Smooth muscle cell (in vitro differentiated cells): ENCODE data around the gene NCKIPSD. TPM values are rescaled to one million over a fixed set of nuclear protein-coding genes. Genes with fewer than 3 reads are reported as not detected.

ENCODE experiments used
- DNase-seq: peaks from one replicate; lab custom pipeline; 2025; ENCODE audit not compliant: unreplicated experiment; lab: John Stamatoyannopoulos, UW
- H2AFZ ChIP-seq: fragments of 200-600 bp; sonication (generic); 2 replicates; pipeline ENCODE4 v1.6.0; 2016; ENCODE audit warnings: antibody characterized with exemption, low read depth, mild to moderate bottlenecking
- H3F3A ChIP-seq: fragments of 200-600 bp; sonication (generic); 2 replicates; pipeline ENCODE4 v1.6.0; 2017; ENCODE audit warnings: antibody characterized with exemption, low read depth
- H3K27ac ChIP-seq: fragments of 200-600 bp; sonication (generic); 2 replicates; pipeline ENCODE4 v1.5.1; 2016; ENCODE audit warnings: low read depth, mild to moderate bottlenecking
- H3K27me3 ChIP-seq: fragments of 200-600 bp; sonication (generic); 2 replicates; pipeline ENCODE4 v1.6.1; 2016; ENCODE audit warnings: low read depth, mild to moderate bottlenecking
- H3K36me3 ChIP-seq: fragments of 200-600 bp; sonication (generic); 2 replicates; pipeline ENCODE4 v1.5.1; 2016; ENCODE audit warnings: low read depth
- H3K4me1 ChIP-seq: fragments of 200-600 bp; sonication (generic); 2 replicates; pipeline ENCODE4 v1.5.1; 2016; ENCODE audit warnings: low read depth
- H3K4me2 ChIP-seq: fragments of 200-600 bp; sonication (generic); 2 replicates; pipeline ENCODE4 v1.6.0; 2016; ENCODE audit warnings: mild to moderate bottlenecking
- H3K4me3 ChIP-seq: fragments of 200-600 bp; sonication (generic); 2 replicates; pipeline ENCODE4 v1.5.1; 2016; ENCODE audit warnings: mild to moderate bottlenecking
- H3K79me2 ChIP-seq: fragments of 200-600 bp; sonication (generic); 2 replicates; pipeline ENCODE4 v1.6.0; 2016; ENCODE audit warnings: low read depth, mild to moderate bottlenecking
- H3K9ac ChIP-seq: fragments of 200-600 bp; sonication (generic); 2 replicates; pipeline ENCODE4 v1.6.0; 2016; ENCODE audit warnings: low read depth
- H3K9me3 ChIP-seq: fragments of 200-600 bp; sonication (generic); replicated peaks from 2 replicates; pipeline ENCODE4 v1.5.1; 2016; ENCODE audit warnings: low read depth
- H4K20me1 ChIP-seq: fragments of 200-600 bp; sonication (generic); 2 replicates; pipeline ENCODE4 v1.6.0; 2016; ENCODE audit warnings: low read depth
- WGBS: methylation state at CpG from one replicate; pipeline ENCODE4 v1.1.7; 2016; ENCODE audit warnings: low lambda C conversion rate; 5-methylcytosine and 5-hydroxymethylcytosine counted together
- polyA plus RNA-seq: library from polyadenylated mRNA; unstranded; fragments of >200 nt; fragmentation: Nextera tagmentation; extraction: Ambion mirVana; gene quantifications from 2 replicates; pipeline ENCODE4 v1.2.1, GENCODE V29; 2016
- total RNA-seq: library from RNA; depleted of rRNA; stranded (reverse); fragments of >200 nt; gene quantifications from 2 replicates; pipeline ENCODE4 v1.2.3, GENCODE V29; 2014
- TF ChIP-seq, protein P1 (sequence below): fragments of 200-600 bp; sonication (generic); IDR thresholded peaks from 2 replicates; pipeline ENCODE4 v1.5.1; 2017; ENCODE audit warnings: borderline replicate concordance, mild to moderate bottlenecking, antibody characterized with exemption; ENCODE audit not compliant: insufficient read depth, poor library complexity, severe bottlenecking

Gene NCKIPSD
- total and polyA plus RNA-seq, 2 experiments from 2014 or later: 13.8 to 21.6 TPM

DNA sequence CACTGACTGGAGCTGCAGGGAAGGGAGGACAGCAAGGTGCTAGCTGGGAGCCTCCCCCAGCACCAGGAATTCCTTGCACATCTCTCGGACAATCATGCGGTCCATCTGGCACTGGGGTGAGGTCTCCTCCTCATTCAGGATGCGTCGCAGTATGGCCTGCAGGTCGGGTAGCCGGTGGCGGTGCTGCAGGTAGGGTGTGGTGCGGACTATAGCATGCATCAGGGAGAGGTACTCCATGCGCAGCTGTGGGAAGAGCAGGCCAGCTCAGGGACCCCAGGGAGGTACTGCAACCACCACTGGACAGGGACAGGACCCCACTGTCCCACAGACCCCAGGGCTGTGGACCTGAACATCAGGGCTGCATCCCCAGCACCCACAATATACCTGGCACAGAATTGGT lies 11.2 kb downstream of the NCKIPSD start:
- H3K79me2 ChIP-seq: no peaks in the 10 kb centered on the region
- no peaks in the 10 kb centered on the region for H3K9me3 ChIP-seq
- TF ChIP-seq, protein P1, sequence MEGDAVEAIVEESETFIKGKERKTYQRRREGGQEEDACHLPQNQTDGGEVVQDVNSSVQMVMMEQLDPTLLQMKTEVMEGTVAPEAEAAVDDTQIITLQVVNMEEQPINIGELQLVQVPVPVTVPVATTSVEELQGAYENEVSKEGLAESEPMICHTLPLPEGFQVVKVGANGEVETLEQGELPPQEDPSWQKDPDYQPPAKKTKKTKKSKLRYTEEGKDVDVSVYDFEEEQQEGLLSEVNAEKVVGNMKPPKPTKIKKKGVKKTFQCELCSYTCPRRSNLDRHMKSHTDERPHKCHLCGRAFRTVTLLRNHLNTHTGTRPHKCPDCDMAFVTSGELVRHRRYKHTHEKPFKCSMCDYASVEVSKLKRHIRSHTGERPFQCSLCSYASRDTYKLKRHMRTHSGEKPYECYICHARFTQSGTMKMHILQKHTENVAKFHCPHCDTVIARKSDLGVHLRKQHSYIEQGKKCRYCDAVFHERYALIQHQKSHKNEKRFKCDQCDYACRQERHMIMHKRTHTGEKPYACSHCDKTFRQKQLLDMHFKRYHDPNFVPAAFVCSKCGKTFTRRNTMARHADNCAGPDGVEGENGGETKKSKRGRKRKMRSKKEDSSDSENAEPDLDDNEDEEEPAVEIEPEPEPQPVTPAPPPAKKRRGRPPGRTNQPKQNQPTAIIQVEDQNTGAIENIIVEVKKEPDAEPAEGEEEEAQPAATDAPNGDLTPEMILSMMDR: no peak
- no peaks in the 10 kb centered on the region for H3K4me1 ChIP-seq
- H3F3A ChIP-seq: no peaks in the 10 kb centered on the region
- H3K9ac ChIP-seq: no peak overlapping the region
- H3K4me3 ChIP-seq: no peak overlapping the region
- no peak overlapping the region for H3K4me2 ChIP-seq
- no peaks in the 10 kb centered on the region for H3K36me3 ChIP-seq
- H2AFZ ChIP-seq: no peak overlapping the region
- H4K20me1 ChIP-seq: no peaks in the 10 kb centered on the region
- H3K27me3 ChIP-seq: no peaks in the 10 kb centered on the region
- WGBS: 96% methylated on average over 9 of the region's 9 CpGs
- H3K27ac ChIP-seq: no peak overlapping the region
- no peak for DNase-seq

GRCh38 chr3:48672522-48672921 lies 13.2 kb downstream of the NCKIPSD start:
- H3F3A ChIP-seq: no peaks in the 10 kb centered on the region
- H3K9me3 ChIP-seq: no peaks in the 10 kb centered on the region
- DNase-seq: no peak
- WGBS: 86% methylated on average over 1 of the region's 1 CpG
- H3K9ac ChIP-seq: no peak overlapping the region
- no peaks in the 10 kb centered on the region for H3K36me3 ChIP-seq
- H3K4me3 ChIP-seq: no peak overlapping the region
- H3K4me2 ChIP-seq: no peak overlapping the region
- no peaks in the 10 kb centered on the region for H3K4me1 ChIP-seq
- no peak overlapping the region for H2AFZ ChIP-seq
- TF ChIP-seq, protein P1: no peak
- no peak overlapping the region for H3K27ac ChIP-seq
- H4K20me1 ChIP-seq: no peaks in the 10 kb centered on the region
- no peaks in the 10 kb centered on the region for H3K27me3 ChIP-seq
- no peaks in the 10 kb centered on the region for H3K79me2 ChIP-seq

GRCh38 chr3:48664929-48665328 lies 20.8 kb downstream of the NCKIPSD start:
- Histone ChIP-seq H3K36me3 (no peaks in the 10 kb centered on the region), H3K9ac (no peak overlapping the region), H3K79me2 (no peaks in the 10 kb centered on the region), H3F3A (peaks cover 7% of the 10 kb centered on the region), H2AFZ (no peak overlapping the region), H3K4me3 (no peak overlapping the region), H3K4me1 (peaks cover 4% of the 10 kb centered on the region), H3K27ac (no peak overlapping the region), H4K20me1 (peaks cover 6% of the 10 kb centered on the region), H3K27me3 (no peaks in the 10 kb centered on the region), H3K4me2 (no peak overlapping the region), H3K9me3 (no peaks in the 10 kb centered on the region)
- WGBS: 92% methylated on average over 4 of the region's 4 CpGs
- DNase-seq: no peak
- TF ChIP-seq, protein P1: no peak

DNA sequence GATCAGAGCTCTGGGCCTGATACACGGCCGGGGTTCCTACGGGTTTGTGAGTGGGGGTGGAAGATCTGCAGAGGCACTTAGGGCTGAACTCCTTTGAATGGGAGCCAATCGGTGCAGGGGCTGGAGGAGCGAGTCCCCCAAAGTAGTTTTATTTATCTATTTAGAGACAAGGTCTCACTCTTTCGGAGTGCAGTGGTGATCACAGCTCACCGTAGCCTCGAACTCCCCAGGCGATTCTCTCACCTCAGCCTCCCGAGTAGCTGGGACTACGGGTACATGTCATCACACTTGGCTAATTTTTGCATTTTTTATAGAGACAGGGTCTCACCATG lies 21.4 kb downstream of the NCKIPSD start:
- peaks cover 7% of the 10 kb centered on the region for H3F3A ChIP-seq
- H3K4me3 ChIP-seq: no peak overlapping the region
- no peak overlapping the region for H3K9ac ChIP-seq
- H3K4me2 ChIP-seq: no peak overlapping the region
- TF ChIP-seq, protein P1: no peak
- H3K79me2 ChIP-seq: no peaks in the 10 kb centered on the region
- H3K36me3 ChIP-seq: no peaks in the 10 kb centered on the region
- peaks cover 4% of the 10 kb centered on the region for H3K4me1 ChIP-seq
- H3K9me3 ChIP-seq: no peaks in the 10 kb centered on the region
- H3K27ac ChIP-seq: no peak overlapping the region
- WGBS: 61% methylated on average over 11 of the region's 11 CpGs
- H3K27me3 ChIP-seq: no peaks in the 10 kb centered on the region
- no peak for DNase-seq
- peaks cover 6% of the 10 kb centered on the region for H4K20me1 ChIP-seq
- H2AFZ ChIP-seq: no peak overlapping the region
